Stimulated activated CD4-positive, alpha-beta T cell treated with anti-CD3 and anti-CD28 coated beads, Interleukin-1b, Interleukin-23, amount 100 ng/mL, for 4 hours (primary cell): ENCODE results near the gene PRKCA.
A peak's percentile ranks its signal among the peaks of the same experiment; 100 is the strongest.
"Not testable (repeated sequence)": the region's sequence is repeated elsewhere in the genome, so short reads cannot be mapped to it uniquely, and the experiment has no call there.

Source experiments
- DNase-seq, 2 donors: peaks; one replicate each; pipeline ENCODE4 v3.0.0-alpha.2; 2020; ENCODE audit warnings: low read depth in 2 of 2

PRKCA gene

GRCh38 chr17:66353937-66354401 lies 51.6 kb downstream of the PRKCA start:
- DNase-seq: no peak

- no peak for DNase-seq
These were observed 52.1 kb downstream of the PRKCA start for GRCh38 chr17:66354472-66354871.

GRCh38 chr17:66354981-66355380 lies 52.6 kb downstream of the PRKCA start:
- DNase-seq: no peak

GRCh38 chr17:66355510-66355909 lies 53.1 kb downstream of the PRKCA start:
- no peak for DNase-seq

GRCh38 chr17:66357037-66357436 lies 54.6 kb downstream of the PRKCA start:
- DNase-seq: no peak

- DNase-seq: no peak
These were observed 56.9 kb downstream of the PRKCA start for GRCh38 chr17:66359351-66359750.

GRCh38 chr17:66360961-66361565 lies 58.6 kb downstream of the PRKCA start:
- not testable (repeated sequence) for DNase-seq

GRCh38 chr17:66364508-66364907 lies 62.1 kb downstream of the PRKCA start:
- DNase-seq: no peak

- no peak for DNase-seq
These were observed 62.6 kb downstream of the PRKCA start for GRCh38 chr17:66364990-66365490.

GRCh38 chr17:66365903-66366302 lies 63.5 kb downstream of the PRKCA start:
- DNase-seq: no peak

GRCh38 chr17:66367107-66367506 lies 64.7 kb downstream of the PRKCA start:
- DNase-seq: no peak

- no peak for DNase-seq
These were observed 67.4 kb downstream of the PRKCA start for GRCh38 chr17:66369830-66370229.

- no peak for DNase-seq
These were observed 69.1 kb downstream of the PRKCA start for GRCh38 chr17:66371561-66371960.

- DNase-seq: no peak
These were observed 69.8 kb downstream of the PRKCA start for GRCh38 chr17:66372182-66372581.

GRCh38 chr17:66373079-66373478 lies 70.7 kb downstream of the PRKCA start:
- DNase-seq: no peak

- peak in 1 of 2 donors; percentile 5 for DNase-seq
These were observed 71.8 kb downstream of the PRKCA start for GRCh38 chr17:66373944-66374817.

GRCh38 chr17:66375121-66375520 lies 72.7 kb downstream of the PRKCA start:
- no peak for DNase-seq

GRCh38 chr17:66378296-66378695 lies 75.9 kb downstream of the PRKCA start:
- no peak for DNase-seq

- DNase-seq: no peak
These were observed 77.1 kb downstream of the PRKCA start for GRCh38 chr17:66379544-66379943.

- no peak for DNase-seq
These were observed 77.6 kb downstream of the PRKCA start for GRCh38 chr17:66379996-66380395.

- DNase-seq: no peak
These were observed 79.4 kb downstream of the PRKCA start for GRCh38 chr17:66381701-66382362.

GRCh38 chr17:66383333-66383732 lies 80.9 kb downstream of the PRKCA start:
- no peak for DNase-seq
